Gastrocnemius medialis (tissue), 4 donors: ENCODE results near the gene FBXL14.

Experiments used
- CTCF ChIP-seq, 5 experiments: fragments of 450-650 bp in 3 of 5; fragments of 200-600 bp in 2 of 5; sonication (generic) in 2 of 5; IDR thresholded peaks in 4 of 5; conservative IDR thresholded peaks in 1 of 5; 1 replicate in 4 of 5; 2 replicates in 1 of 5; pipeline ENCODE4 v1.5.1; 2016 to 2019; ENCODE audit warnings: antibody characterized with exemption in 5 of 5, mild to moderate bottlenecking in 3 of 5, moderate library complexity in 3 of 5
- POLR2A ChIP-seq, 2 donors: fragments of 450-650 bp; IDR thresholded peaks; one replicate each; pipeline ENCODE4 v1.6.1; 2017; ENCODE audit warnings: antibody characterized with exemption in 2 of 2, mild to moderate bottlenecking in 2 of 2, moderate library complexity in 2 of 2

GRCh38 chr12:1594261-1595025 lies at the start of gene FBXL14:
- peak; percentile 24 to 55 for TF ChIP-seq POLR2A (IDR thresholded peaks at IDR 0.05)
- peak in 1 of 5 experiments; percentile 18 for TF ChIP-seq CTCF (IDR thresholded peaks at IDR 0.05 in 4 of 5, conservative IDR thresholded peaks at IDR 0.05 in 1 of 5)
